B cell (primary cell): ENCODE measurements around the gene EPB41L4A.

Experiments used
- EZH2 ChIP-seq: IDR thresholded peaks from 2 replicates; pipeline ENCODE4 v1.6.1; 2012; ENCODE audit warnings: borderline replicate concordance, low read depth, mild to moderate bottlenecking, moderate library complexity, low read length; ENCODE audit not compliant: insufficient read depth, poor library complexity, severe bottlenecking
- TF ChIP-seq, protein P1 (sequence below): fragments of 200-600 bp; IDR thresholded peaks from one replicate; pipeline ENCODE4 v1.8.0; 2022; ENCODE audit warnings: antibody characterized with exemption, mild to moderate bottlenecking

DNA sequence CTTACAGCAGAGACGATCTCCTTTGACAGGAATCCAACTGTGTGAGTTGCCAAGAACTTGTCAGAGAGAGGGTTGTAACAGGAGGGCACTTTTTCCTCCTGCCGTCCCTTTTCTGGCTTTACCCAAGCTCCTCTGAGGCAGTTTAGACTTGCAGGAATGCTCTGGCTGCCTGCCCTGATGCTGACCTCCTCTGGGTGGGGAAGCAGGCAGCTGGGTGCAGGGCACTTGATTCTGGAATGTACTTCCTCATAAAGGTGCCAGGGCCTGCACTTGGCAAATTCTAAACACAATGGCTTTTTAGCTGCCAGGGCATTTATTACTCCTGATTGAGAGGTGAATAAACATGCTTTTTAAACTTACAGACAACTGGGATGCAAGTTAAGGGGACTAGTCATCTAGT is 190.4 kb downstream of the EPB41L4A start:
- TF ChIP-seq, protein P1, sequence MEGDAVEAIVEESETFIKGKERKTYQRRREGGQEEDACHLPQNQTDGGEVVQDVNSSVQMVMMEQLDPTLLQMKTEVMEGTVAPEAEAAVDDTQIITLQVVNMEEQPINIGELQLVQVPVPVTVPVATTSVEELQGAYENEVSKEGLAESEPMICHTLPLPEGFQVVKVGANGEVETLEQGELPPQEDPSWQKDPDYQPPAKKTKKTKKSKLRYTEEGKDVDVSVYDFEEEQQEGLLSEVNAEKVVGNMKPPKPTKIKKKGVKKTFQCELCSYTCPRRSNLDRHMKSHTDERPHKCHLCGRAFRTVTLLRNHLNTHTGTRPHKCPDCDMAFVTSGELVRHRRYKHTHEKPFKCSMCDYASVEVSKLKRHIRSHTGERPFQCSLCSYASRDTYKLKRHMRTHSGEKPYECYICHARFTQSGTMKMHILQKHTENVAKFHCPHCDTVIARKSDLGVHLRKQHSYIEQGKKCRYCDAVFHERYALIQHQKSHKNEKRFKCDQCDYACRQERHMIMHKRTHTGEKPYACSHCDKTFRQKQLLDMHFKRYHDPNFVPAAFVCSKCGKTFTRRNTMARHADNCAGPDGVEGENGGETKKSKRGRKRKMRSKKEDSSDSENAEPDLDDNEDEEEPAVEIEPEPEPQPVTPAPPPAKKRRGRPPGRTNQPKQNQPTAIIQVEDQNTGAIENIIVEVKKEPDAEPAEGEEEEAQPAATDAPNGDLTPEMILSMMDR, result no peak
- no peak for TF ChIP-seq EZH2
